GM18502 (cell line): ENCODE measurements around the gene DNM2.

Experiments
- ATAC-seq: cut with Tn5 transposase; IDR thresholded peaks from one replicate; pipeline ENCODE4 v1.9.1; 2021; ENCODE audit warnings: mild to moderate bottlenecking; ENCODE audit not compliant: unreplicated experiment, poor library complexity

Gene DNM2

GRCh38 chr19:10809651-10810285 is 91.9 kb downstream of the DNM2 start:
- ATAC-seq, result no peak

GRCh38 chr19:10811391-10812111 is 93.7 kb downstream of the DNM2 start:
- no peak for ATAC-seq

- ATAC-seq, result no peak
These were observed 94.3 kb downstream of the DNM2 start for GRCh38 chr19:10812196-10812595.

GRCh38 chr19:10812902-10813404 is 95.1 kb downstream of the DNM2 start:
- ATAC-seq, result no peak

GRCh38 chr19:10815007-10815536 is 97.2 kb downstream of the DNM2 start:
- ATAC-seq, result no peak

GRCh38 chr19:10815969-10816644 is 98.2 kb downstream of the DNM2 start:
- no peak for ATAC-seq

GRCh38 chr19:10816691-10817090 is 98.8 kb downstream of the DNM2 start:
- ATAC-seq, result no peak

- no peak for ATAC-seq
These were observed 99.6 kb downstream of the DNM2 start for GRCh38 chr19:10817291-10818038.

- no peak for ATAC-seq
These were observed 100.6 kb downstream of the DNM2 start for GRCh38 chr19:10818301-10819123.

- ATAC-seq, result no peak
These were observed 101.5 kb downstream of the DNM2 start for GRCh38 chr19:10819124-10820060.

GRCh38 chr19:10820173-10820572 is 102.3 kb downstream of the DNM2 start:
- no peak for ATAC-seq

- no peak for ATAC-seq
These were observed 105.8 kb downstream of the DNM2 start for GRCh38 chr19:10823690-10824089.

- ATAC-seq, result no peak
These were observed 108.4 kb downstream of the DNM2 start for GRCh38 chr19:10826231-10826630.

GRCh38 chr19:10826846-10827245 is 109.0 kb downstream of the DNM2 start:
- no peak for ATAC-seq

GRCh38 chr19:10828981-10829821 is 111.3 kb downstream of the DNM2 start:
- no peak for ATAC-seq

GRCh38 chr19:10829967-10830366 is 112.1 kb downstream of the DNM2 start:
- no peak for ATAC-seq

- no peak for ATAC-seq
These were observed 112.5 kb downstream of the DNM2 start for GRCh38 chr19:10830370-10830769.
